ENCODE results near the gene ARHGAP28. TPM values are rescaled to one million over a fixed set of nuclear protein-coding genes. Genes with fewer than 3 reads are reported as not detected.

The ARHGAP28 gene
- total RNA-seq, 1 donor = 11.9 TPM

- peak; percentile 54 for DNase-seq (ENCODE audit: low read depth)
- no peak overlapping the region for H3K4me3 ChIP-seq (ENCODE audit: low read depth, low read length)
- no peak for TF ChIP-seq CTCF (IDR thresholded peaks at IDR 0.05; ENCODE audit: insufficient read depth, low read length)
These were observed 1.7 kb downstream of the ARHGAP28 start for GRCh38 chr18:6731222-6731596.

DNA sequence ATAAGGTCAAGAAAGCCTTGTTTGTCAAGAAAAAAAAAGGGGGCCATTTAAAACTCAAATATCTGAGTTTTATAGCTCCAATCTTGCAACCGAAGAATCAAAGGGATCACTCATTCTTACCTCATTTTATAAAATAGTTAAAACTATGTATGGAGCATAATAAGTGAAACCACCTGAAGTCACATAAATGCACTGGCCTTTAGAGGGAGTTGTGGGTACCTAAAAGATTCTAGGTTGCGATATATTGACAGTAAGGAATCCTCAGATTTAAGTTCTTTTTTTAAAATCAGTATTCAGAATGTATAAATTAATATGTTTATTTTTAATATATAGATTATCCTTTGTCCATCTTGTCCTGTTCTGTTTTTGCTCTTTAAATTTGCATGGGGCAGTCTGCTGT lies 3.4 kb downstream of the ARHGAP28 start:
- DNase-seq (ENCODE audit: low read depth) = no peak
- H3K4me3 ChIP-seq (ENCODE audit: low read depth, low read length) = no peak overlapping the region
- peak; percentile 8 for TF ChIP-seq CTCF (IDR thresholded peaks at IDR 0.05; ENCODE audit: insufficient read depth, low read length)

- H3K4me3 ChIP-seq (ENCODE audit: low read depth, low read length) = no peak overlapping the region
- no peak for DNase-seq (ENCODE audit: low read depth)
- TF ChIP-seq CTCF (IDR thresholded peaks at IDR 0.05; ENCODE audit: insufficient read depth, low read length) = no peak
These were observed 4.2 kb downstream of the ARHGAP28 start for GRCh38 chr18:6733758-6734157.

DNA sequence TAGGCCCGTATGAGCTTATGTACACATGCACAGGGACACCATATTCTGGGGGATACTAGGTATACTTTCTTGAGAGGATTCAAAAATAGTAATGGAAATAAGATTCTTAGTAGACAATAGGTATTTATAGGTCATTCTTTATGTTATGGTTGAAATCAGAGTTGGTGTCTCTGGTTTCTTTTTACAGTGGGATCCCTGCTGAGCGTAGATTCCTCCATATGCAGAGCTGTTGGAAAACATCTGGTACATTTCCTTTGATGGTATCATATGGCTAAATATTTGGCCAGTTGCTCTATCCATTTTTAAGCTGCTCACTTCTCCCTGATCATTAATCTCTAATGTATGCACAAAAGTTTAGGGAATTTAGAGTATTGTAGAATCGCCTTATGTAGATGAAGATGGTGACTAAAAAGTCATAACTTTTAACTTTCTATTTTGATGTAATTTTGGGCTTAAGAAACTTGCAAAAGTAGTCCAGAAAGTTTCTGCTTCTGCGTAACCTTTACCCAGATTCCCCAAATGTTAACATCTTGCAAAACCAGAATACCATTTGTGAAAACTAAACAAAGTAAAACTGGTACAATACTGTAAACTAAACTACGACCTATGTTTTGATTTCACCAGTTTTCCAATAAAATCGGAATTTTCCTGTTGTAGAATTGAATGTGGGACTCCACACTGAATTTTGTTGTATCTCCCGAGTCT lies 5.4 kb downstream of the ARHGAP28 start:
- DNase-seq (ENCODE audit: low read depth) = no peak
- no peak overlapping the region for H3K4me3 ChIP-seq (ENCODE audit: low read depth, low read length)
- no peak for TF ChIP-seq CTCF (IDR thresholded peaks at IDR 0.05; ENCODE audit: insufficient read depth, low read length)

DNA sequence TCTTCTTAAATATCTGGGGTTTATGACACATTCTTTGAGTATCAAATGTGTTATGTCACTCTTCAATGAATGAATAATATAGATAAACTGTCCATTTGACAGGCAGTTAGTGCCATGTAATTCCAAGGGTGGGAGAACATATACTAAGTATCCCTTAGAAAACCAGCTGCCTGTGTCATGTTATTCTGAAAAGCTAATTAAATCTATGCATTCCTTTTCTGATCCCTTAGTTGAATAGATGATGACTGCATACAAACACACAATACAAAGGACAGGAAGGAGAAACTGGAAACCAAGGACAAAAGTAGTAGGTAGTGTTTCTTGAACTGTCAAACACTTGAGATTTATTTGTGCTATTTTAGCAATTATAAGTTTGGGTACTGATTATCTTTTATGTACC lies 8.3 kb downstream of the ARHGAP28 start:
- no peak overlapping the region for H3K4me3 ChIP-seq (ENCODE audit: low read depth, low read length)
- DNase-seq (ENCODE audit: low read depth) = no peak
- no peak for TF ChIP-seq CTCF (IDR thresholded peaks at IDR 0.05; ENCODE audit: insufficient read depth, low read length)

DNA sequence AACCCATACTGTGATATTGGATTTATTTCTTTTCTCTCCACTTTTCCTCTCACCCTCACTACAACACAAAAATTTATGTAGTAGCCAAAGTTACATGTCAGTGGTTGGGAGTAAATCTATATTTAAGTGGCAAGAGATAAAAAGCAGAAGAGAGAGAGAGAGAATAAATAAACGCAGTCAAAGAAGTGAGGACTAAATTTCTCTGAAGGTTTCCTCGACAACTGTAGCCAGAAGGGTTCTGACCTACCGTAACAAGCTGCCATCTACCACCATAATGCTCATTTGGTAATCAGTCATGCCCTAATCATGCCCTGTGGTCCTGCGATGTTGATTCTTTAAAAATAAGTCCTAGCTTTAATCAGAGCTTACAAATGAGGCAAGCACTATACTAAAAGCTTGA lies 9.1 kb downstream of the ARHGAP28 start:
- no peak for DNase-seq (ENCODE audit: low read depth)
- H3K4me3 ChIP-seq (ENCODE audit: low read depth, low read length) = no peak overlapping the region
- TF ChIP-seq CTCF (IDR thresholded peaks at IDR 0.05; ENCODE audit: insufficient read depth, low read length) = no peak

DNA sequence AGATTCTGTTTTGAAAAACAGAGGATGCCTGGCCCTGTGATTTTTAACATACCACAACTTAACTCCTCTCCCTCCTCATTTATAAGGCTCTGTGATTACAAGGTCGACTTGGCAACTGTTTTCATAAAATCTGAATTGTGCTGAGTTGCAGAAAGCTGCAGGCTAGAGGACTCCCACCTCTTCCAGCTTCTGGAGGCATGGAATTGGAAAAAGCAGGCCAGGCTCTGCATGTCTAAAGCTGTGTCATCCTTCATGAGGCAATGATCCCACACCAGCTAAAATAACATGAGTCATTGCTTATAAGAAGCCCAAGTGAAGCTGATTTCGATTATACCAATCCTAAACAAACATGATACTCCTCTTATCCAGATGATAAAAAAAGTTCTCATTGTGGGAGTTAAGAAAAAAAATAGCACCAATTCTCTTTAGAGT lies 11.7 kb downstream of the ARHGAP28 start:
- no peak overlapping the region for H3K4me3 ChIP-seq (ENCODE audit: low read depth, low read length)
- no peak for TF ChIP-seq CTCF (IDR thresholded peaks at IDR 0.05; ENCODE audit: insufficient read depth, low read length)
- DNase-seq (ENCODE audit: low read depth) = peak; percentile 98

All from fibroblast of the aortic adventitia (primary cell).